Lung (tissue), 12 donors: ENCODE measurements around the gene POLR3K. TPM values are rescaled to one million over a fixed set of nuclear protein-coding genes. Genes with fewer than 3 reads are reported as not detected.

Experiments used
- ATAC-seq: fragments of 200-7000 bp; cut with Tn5 transposase; one replicate; pipeline ENCODE4 v1.9.1; 2020; ENCODE audit warnings: moderate number of reproducible peaks; ENCODE audit not compliant: insufficient read depth, low FRiP score
- DNase-seq, 3 donors: peaks; one replicate each; pipeline ENCODE4 v3.0.0-alpha.2; 2013 to 2017
- H3K27ac ChIP-seq, 2 donors: one replicate each; pipeline ENCODE4 v1.5.1; 2013; ENCODE audit warnings: mild to moderate bottlenecking in 2 of 2, moderate library complexity in 2 of 2, control low read depth in 1 of 2, inconsistent platforms in 1 of 2, low read depth in 1 of 2, low read length in 1 of 2
- H3K27me3 ChIP-seq, 3 donors: one replicate each; pipeline ENCODE4 v1.5.1; 2013; ENCODE audit warnings: low read length in 2 of 3; ENCODE audit not compliant: control insufficient read depth in 3 of 3, insufficient read depth in 3 of 3
- H3K36me3 ChIP-seq, 4 donors: one replicate each; pipeline ENCODE4 v1.5.1; 2013; ENCODE audit warnings: low read length in 4 of 4, mild to moderate bottlenecking in 1 of 4, moderate library complexity in 1 of 4; ENCODE audit not compliant: control insufficient read depth in 4 of 4, insufficient read depth in 4 of 4
- H3K4me1 ChIP-seq, 5 donors: one replicate each; pipeline ENCODE4 v1.5.1; 2013; ENCODE audit warnings: low read length in 5 of 5, mild to moderate bottlenecking in 2 of 5, moderate library complexity in 1 of 5; ENCODE audit not compliant: control insufficient read depth in 5 of 5, insufficient read depth in 5 of 5
- H3K4me3 ChIP-seq: one replicate; pipeline ENCODE4 v1.5.1; 2013; ENCODE audit warnings: mild to moderate bottlenecking, control low read depth, moderate library complexity
- H3K9ac ChIP-seq, 2 donors: one replicate each; pipeline ENCODE4 v1.5.1; 2013; ENCODE audit warnings: low read length in 2 of 2, control low read depth in 1 of 2; ENCODE audit not compliant: insufficient read depth in 1 of 2
- H3K9me3 ChIP-seq, 4 donors: one replicate each; pipeline ENCODE4 v1.5.1; 2013; ENCODE audit warnings: low read length in 3 of 4, mild to moderate bottlenecking in 1 of 4, moderate library complexity in 1 of 4; ENCODE audit not compliant: control insufficient read depth in 4 of 4, insufficient read depth in 3 of 4
- WGBS, 2 donors: extraction: QIAGEN DNeasy Blood & Tissue Kit; methylation state at CpG; one replicate each; pipeline ENCODE4 v1.1.7; 2013; 5-methylcytosine and 5-hydroxymethylcytosine counted together
- polyA plus RNA-seq, 2 donors: library from polyadenylated mRNA; stranded (reverse); fragments of 200-250 nt; gene quantifications; one replicate each; pipeline ENCODE4 v1.2.1, GENCODE V29; 2013
- total RNA-seq, 2 donors: library from RNA; depleted of rRNA in 1 of 2; stranded (reverse); fragments of >200 nt in 1 of 2; gene quantifications; one replicate each; pipeline ENCODE4 v1.2.1, GENCODE V29; 2014 to 2021
- TF ChIP-seq, protein P1 (sequence below): IDR thresholded peaks from 2 replicates; pipeline ENCODE4 v1.5.1; 2012; ENCODE audit warnings: mild to moderate bottlenecking; ENCODE audit errors: control extremely low read depth, extremely low read depth
- donor health status: control.
- donor health status: control.
- donor health status: Bipolar disorder and iron deficiency.
- donor health status: healthy.
- donor health status: DM: yes; HTN: yes; CAD: no.

Gene POLR3K
- total and polyA plus RNA-seq, 4 donors, result 4.8 to 15.7 (median 12.0) TPM

DNA sequence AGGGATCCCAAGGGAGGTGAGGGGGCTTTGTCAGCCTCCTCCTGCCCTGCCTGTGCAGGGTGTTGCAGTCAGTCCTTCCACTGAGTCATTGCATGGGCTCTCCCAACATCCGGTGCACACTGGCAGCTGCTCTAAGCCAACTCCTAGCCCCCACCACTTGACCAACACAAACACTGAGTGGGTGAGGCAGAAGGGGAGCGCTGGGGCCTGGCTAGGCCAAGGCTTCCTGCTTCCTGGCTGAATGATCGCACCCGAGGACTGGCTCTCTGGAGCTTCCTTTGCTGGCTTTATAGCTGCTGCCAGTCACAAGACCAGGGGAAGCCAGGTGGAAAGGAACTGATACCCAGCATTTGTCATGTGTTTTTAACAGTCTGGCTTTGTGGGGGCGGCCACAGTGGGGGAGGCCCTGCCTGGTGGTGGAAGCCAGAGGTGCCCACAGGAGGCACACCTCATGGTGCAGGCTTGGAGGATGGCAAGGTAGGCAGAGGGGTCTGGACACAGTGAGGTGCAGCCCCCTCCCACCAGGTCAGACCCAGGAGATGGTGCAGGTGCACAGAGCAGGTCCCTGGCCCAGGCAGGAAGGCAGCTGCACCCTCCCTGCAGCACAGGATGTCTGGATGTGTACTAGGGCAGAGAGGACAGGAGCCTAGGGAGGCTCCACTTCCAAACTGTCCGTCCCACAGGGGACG lies 31.5 kb upstream of the POLR3K start:
- H3K4me1 ChIP-seq, result peaks cover 0 to 23% (median 0%) of the 10 kb centered on the region in 5 donors
- DNase-seq, result peak in 1 of 3 donors; percentile 54
- H3K27me3 ChIP-seq, result no peaks in the 10 kb centered on the region
- WGBS, 2 donors, result 20 to 26% methylated on average over 7 of the region's 7 CpGs
- H3K9ac ChIP-seq, result no peak overlapping the region
- H3K36me3 ChIP-seq, result peaks cover 0 to 50% (median 20%) of the 10 kb centered on the region in 4 donors
- no peak overlapping the region for H3K4me3 ChIP-seq
- H3K27ac ChIP-seq, result peak overlapping the region in 1 of 2 donors; percentile 87
- ATAC-seq, result peak; percentile 70
- TF ChIP-seq, protein P1, sequence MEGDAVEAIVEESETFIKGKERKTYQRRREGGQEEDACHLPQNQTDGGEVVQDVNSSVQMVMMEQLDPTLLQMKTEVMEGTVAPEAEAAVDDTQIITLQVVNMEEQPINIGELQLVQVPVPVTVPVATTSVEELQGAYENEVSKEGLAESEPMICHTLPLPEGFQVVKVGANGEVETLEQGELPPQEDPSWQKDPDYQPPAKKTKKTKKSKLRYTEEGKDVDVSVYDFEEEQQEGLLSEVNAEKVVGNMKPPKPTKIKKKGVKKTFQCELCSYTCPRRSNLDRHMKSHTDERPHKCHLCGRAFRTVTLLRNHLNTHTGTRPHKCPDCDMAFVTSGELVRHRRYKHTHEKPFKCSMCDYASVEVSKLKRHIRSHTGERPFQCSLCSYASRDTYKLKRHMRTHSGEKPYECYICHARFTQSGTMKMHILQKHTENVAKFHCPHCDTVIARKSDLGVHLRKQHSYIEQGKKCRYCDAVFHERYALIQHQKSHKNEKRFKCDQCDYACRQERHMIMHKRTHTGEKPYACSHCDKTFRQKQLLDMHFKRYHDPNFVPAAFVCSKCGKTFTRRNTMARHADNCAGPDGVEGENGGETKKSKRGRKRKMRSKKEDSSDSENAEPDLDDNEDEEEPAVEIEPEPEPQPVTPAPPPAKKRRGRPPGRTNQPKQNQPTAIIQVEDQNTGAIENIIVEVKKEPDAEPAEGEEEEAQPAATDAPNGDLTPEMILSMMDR, result no peak
- no peaks in the 10 kb centered on the region for H3K9me3 ChIP-seq

DNA sequence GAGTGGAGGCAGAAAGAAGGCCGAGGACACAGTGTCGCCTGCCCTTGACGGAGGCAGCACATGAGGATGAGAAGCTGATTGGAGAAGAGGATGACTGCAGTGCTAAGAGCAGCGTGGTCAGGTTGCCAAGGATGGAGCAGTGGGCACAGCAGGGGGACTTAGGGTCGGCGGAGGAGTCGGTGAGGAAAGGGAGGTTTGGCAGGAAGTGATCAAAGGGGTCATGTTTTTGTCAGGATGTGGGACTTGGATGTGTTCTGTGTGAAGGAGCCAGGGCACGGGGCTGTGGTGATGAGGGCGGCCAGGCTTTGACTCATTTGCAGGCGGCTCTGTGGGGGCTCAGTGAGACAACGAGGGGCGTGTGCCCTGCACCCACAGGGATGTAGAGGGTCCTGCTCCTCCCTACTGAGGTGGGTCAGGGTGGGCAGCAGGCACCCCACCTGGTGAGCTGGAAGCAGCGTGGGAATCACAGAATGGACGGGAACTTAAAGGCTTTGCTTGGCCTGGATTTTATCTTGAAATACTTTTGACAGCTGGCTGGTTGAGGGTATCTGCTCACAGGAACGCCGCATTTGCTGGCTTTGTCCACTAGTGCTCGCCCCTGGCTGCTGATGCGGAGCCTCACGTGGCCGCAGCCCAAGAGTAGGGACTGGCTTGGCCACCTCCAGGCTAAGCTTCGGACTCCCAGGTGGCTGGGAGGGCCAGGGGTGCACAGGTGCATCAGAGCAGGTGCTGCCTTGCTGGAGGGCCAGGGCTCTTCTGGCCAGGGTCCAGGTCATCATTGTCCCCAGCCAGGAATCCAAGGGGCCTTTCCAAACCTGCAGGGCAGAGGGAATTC lies 30.6 kb upstream of the POLR3K start:
- Histone ChIP-seq H3K27ac (peak overlapping the region in 1 of 2 donors; percentile 87), H3K4me1 (peaks cover 0 to 29% (median 0%) of the 10 kb centered on the region in 5 donors), H3K27me3 (no peaks in the 10 kb centered on the region), H3K9me3 (no peaks in the 10 kb centered on the region), H3K9ac (no peak overlapping the region), H3K4me3 (no peak overlapping the region), H3K36me3 (peaks cover 0 to 48% (median 19%) of the 10 kb centered on the region in 4 donors)
- WGBS, 2 donors, result 52 to 59% methylated on average over 21 of the region's 21 CpGs
- ATAC-seq, result no peak
- DNase-seq, result no peak
- TF ChIP-seq, protein P1, result no peak

DNA sequence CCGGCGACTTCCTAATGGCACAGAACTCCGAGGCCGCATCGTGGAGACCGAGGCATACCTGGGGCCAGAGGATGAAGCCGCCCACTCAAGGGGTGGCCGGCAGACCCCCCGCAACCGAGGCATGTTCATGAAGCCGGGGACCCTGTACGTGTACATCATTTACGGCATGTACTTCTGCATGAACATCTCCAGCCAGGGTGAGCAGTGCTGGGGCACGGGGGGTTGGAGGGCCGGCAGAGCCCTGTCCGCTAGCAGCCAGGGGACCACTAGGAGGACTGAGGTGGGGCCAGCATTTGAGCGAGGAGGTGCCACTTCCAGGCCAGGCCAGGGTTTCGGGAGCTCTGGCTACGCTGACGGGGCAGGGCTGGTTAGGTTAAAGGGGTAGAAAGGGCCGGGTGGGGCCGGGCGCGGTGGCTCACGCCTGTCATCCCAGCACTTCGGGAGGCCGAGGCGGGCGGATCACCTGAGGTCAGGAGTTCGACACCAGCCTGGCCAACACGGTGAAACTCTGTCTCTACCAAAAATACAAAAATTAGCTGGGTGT lies 29.7 kb upstream of the POLR3K start:
- TF ChIP-seq, protein P1, result no peak
- DNase-seq, result no peak
- no peak overlapping the region for H3K4me3 ChIP-seq
- H3K4me1 ChIP-seq, result peaks cover 0 to 33% (median 0%) of the 10 kb centered on the region in 5 donors
- ATAC-seq, result no peak
- no peaks in the 10 kb centered on the region for H3K27me3 ChIP-seq
- peaks cover 0 to 40% (median 14%) of the 10 kb centered on the region in 4 donors for H3K36me3 ChIP-seq
- 95 to 96% methylated on average over 30 to 31 of the region's 31 CpGs for WGBS, 2 donors
- no peaks in the 10 kb centered on the region for H3K9me3 ChIP-seq
- H3K27ac ChIP-seq, result peak overlapping the region in 1 of 2 donors; percentile 29
- H3K9ac ChIP-seq, result no peak overlapping the region
